HCT116 (cell line): ENCODE data around the gene PAK6. TPM values are rescaled to one million over a fixed set of nuclear protein-coding genes. Genes with fewer than 3 reads are reported as not detected.

Source experiments
- ATAC-seq: fragments of 200-7000 bp; cut with Tn5 transposase; 2 replicates; pipeline ENCODE4 v1.9.1; 2020; ENCODE audit warnings: mild to moderate bottlenecking, moderate library complexity
- BruUV-seq: library from RNA; stranded (reverse); fragments of 400-500 nt; replicated peaks from 2 replicates; lab custom pipeline; 2021; lab: Mats Ljungman, UMichigan
- CTCF ChIA-PET: fragments of 300-600 bp; sonication (Branson Sonifier 250); formaldehyde crosslinking; loops from one replicate; lab custom pipeline; 2021; ENCODE audit warnings: antibody characterized with exemption; lab: Charles Lee
- POLR2A ChIA-PET: fragments of 300-600, 350-600 bp; sonication (Branson Sonifier 250); formaldehyde crosslinking; loops from one replicate; lab custom pipeline; 2021; ENCODE audit warnings: antibody characterized with exemption; lab: Charles Lee
- RAD21 ChIA-PET, 2 experiments: fragments of 300-600 bp; sonication (Branson Sonifier 250); formaldehyde crosslinking; loops; one replicate each; lab custom pipeline; 2023; ENCODE audit warnings: low total read pairs in 2 of 2; ENCODE audit not compliant: uncharacterized antibody in 2 of 2, unreplicated experiment in 2 of 2, low non-redundant PET in 1 of 2; lab: Charles Lee
- DNase-seq: peaks from one replicate; pipeline ENCODE4 v3.0.0-alpha.2; 2010; ENCODE audit warnings: low read depth, low spot score
- H2AFZ ChIP-seq: fragments of 200-600 bp; shearing (Covaris generic), sonication (generic); 2 replicates; pipeline ENCODE4 v1.6.1; 2017; ENCODE audit warnings: low read depth, mixed run types, mixed read lengths, antibody characterized with exemption, low read length; ENCODE audit not compliant: poor library complexity, severe bottlenecking
- H3K27ac ChIP-seq: 2 replicates; pipeline ENCODE4 v1.5.1; 2012; ENCODE audit warnings: low read depth, low read length
- H3K27me3 ChIP-seq: fragments of 200-600 bp; sonication (generic); 2 replicates; pipeline ENCODE4 v1.6.1; 2016; ENCODE audit warnings: mixed run types, low read length, mixed read lengths; ENCODE audit not compliant: insufficient read depth
- H3K36me3 ChIP-seq, 2 experiments: fragments of 200-500 bp in 1 of 2; fragments of 200-600 bp in 1 of 2; sonication (Bioruptor generic) in 1 of 2; sonication (generic) in 1 of 2; 2 replicates each; pipeline versions ENCODE4 v1.5.1 to v1.6.1; 2014 to 2016; ENCODE audit warnings: low read length in 2 of 2, inconsistent platforms in 1 of 2, mixed read lengths in 1 of 2, mixed run types in 1 of 2; ENCODE audit not compliant: insufficient read depth in 2 of 2, control insufficient read depth in 1 of 2
- H3K4me1 ChIP-seq, 2 experiments: fragments of 200-600 bp in 1 of 2; sonication (generic) in 1 of 2; 2 replicates each; pipeline versions ENCODE4 v1.5.1 to v1.6.1; 2012 to 2017; ENCODE audit warnings: low read length in 2 of 2, inconsistent platforms in 1 of 2, mild to moderate bottlenecking in 1 of 2, mixed read lengths in 1 of 2, mixed run types in 1 of 2, moderate library complexity in 1 of 2; ENCODE audit not compliant: insufficient read depth in 2 of 2, control insufficient read depth in 1 of 2
- H3K4me2 ChIP-seq: fragments of 200-600 bp; sonication (generic); 2 replicates; pipeline ENCODE4 v1.6.1; 2017; ENCODE audit warnings: mixed run types, low read length, mixed read lengths
- H3K4me3 ChIP-seq, 2 experiments: fragments of 200-600 bp in 1 of 2; sonication (generic) in 1 of 2; replicated peaks in 1 of 2; 2 replicates each; pipeline ENCODE4 v1.5.1; 2011 to 2016; ENCODE audit warnings: low read length in 2 of 2, control low read depth in 1 of 2, low read depth in 1 of 2, mild to moderate bottlenecking in 1 of 2, mixed read lengths in 1 of 2, mixed run types in 1 of 2
- H3K79me2 ChIP-seq: fragments of 200-600 bp; sonication (generic); 2 replicates; pipeline ENCODE4 v1.6.1; 2017; ENCODE audit warnings: mild to moderate bottlenecking, mixed run types, low read length, moderate library complexity, mixed read lengths; ENCODE audit not compliant: insufficient read depth
- H3K9ac ChIP-seq: fragments of 200-600 bp; sonication (generic); 2 replicates; pipeline ENCODE4 v1.6.1; 2016; ENCODE audit warnings: low read length, mixed read lengths
- H3K9me2 ChIP-seq: fragments of 200-600 bp; sonication (generic), shearing (Covaris generic); 2 replicates; pipeline ENCODE4 v1.6.1; 2017; ENCODE audit warnings: mixed run types, mild to moderate bottlenecking, moderate library complexity; ENCODE audit not compliant: insufficient read depth
- H3K9me3 ChIP-seq, 2 experiments: fragments of 200-500 bp in 1 of 2; fragments of 200-600 bp in 1 of 2; sonication (Bioruptor generic) in 1 of 2; sonication (generic) in 1 of 2; 2 replicates each; pipeline ENCODE4 v1.6.1; 2014 to 2017; ENCODE audit warnings: low read length in 2 of 2, mixed read lengths in 2 of 2, inconsistent platforms in 1 of 2, low read depth in 1 of 2, mild to moderate bottlenecking in 1 of 2, mixed run types in 1 of 2, moderate library complexity in 1 of 2; ENCODE audit not compliant: control insufficient read depth in 1 of 2, insufficient read depth in 1 of 2
- H4K20me1 ChIP-seq: fragments of 200-600 bp; sonication (generic), shearing (Covaris generic); 2 replicates; pipeline ENCODE4 v1.6.1; 2017; ENCODE audit warnings: mixed run types, mild to moderate bottlenecking, moderate library complexity; ENCODE audit not compliant: insufficient read depth
- CTCF ChIP-seq, 3 experiments: fragments of 200-600 bp in 1 of 3; sonication (generic) in 1 of 3; IDR thresholded peaks in 2 of 3; conservative IDR thresholded peaks in 1 of 3; 2 replicates each; pipeline ENCODE4 v1.5.1; 2012 to 2017; ENCODE audit warnings: low read depth in 2 of 3, low read length in 2 of 3, antibody characterized with exemption in 1 of 3, borderline replicate concordance in 1 of 3, control low read depth in 1 of 3, mild to moderate bottlenecking in 1 of 3, mixed read lengths in 1 of 3, mixed run types in 1 of 3, moderate library complexity in 1 of 3; ENCODE audit not compliant: insufficient read depth in 1 of 3
- EZH2 ChIP-seq: fragments of 200-600 bp; sonication (generic); IDR thresholded peaks from 2 replicates; pipeline ENCODE4 v1.6.1; 2017; ENCODE audit warnings: antibody characterized with exemption, mixed run types
- EZH2phosphoT487 ChIP-seq: fragments of 200-600 bp; IDR thresholded peaks from 2 replicates; pipeline ENCODE4 v1.6.1; 2018; ENCODE audit warnings: antibody characterized with exemption, borderline replicate concordance
- JUND ChIP-seq: IDR thresholded peaks from 2 replicates; pipeline ENCODE4 v1.6.1; 2012
- MAX ChIP-seq: IDR thresholded peaks from 2 replicates; pipeline ENCODE4 v1.6.1; 2012
- POLR2A ChIP-seq: IDR thresholded peaks from 2 replicates; pipeline ENCODE4 v1.7.0; 2011; ENCODE audit warnings: borderline replicate concordance; ENCODE audit not compliant: insufficient read depth, insufficient read length; ENCODE audit errors: extremely low read depth
- POLR2AphosphoS5 ChIP-seq: IDR thresholded peaks from 2 replicates; pipeline ENCODE4 v1.6.1; 2011; ENCODE audit warnings: mild to moderate bottlenecking, low read depth, low read length, moderate library complexity
- RAD21 ChIP-seq: IDR thresholded peaks from 2 replicates; pipeline ENCODE4 v1.6.1; 2012; ENCODE audit warnings: low read depth, mild to moderate bottlenecking
- REST ChIP-seq: IDR thresholded peaks from 2 replicates; pipeline ENCODE4 v1.6.1; 2012; ENCODE audit warnings: low read depth
- SRF ChIP-seq: IDR thresholded peaks from 2 replicates; pipeline ENCODE4 v1.6.1; 2012; ENCODE audit warnings: low read depth
- ZFX ChIP-seq: fragments of 450-650 bp; IDR thresholded peaks from 2 replicates; pipeline ENCODE4 v1.6.1; 2017
- ZNF274 ChIP-seq: fragments of 200-500 bp; sonication (Bioruptor generic); IDR thresholded peaks from 2 replicates; pipeline ENCODE4 v1.6.1; 2014; ENCODE audit warnings: mild to moderate bottlenecking, low read depth, low read length, inconsistent platforms
- intact Hi-C: fragments of 100-400 bp; cut with micrococcal nuclease; formaldehyde crosslinking; loops from 2 replicates; pipeline ENCODE4 v1.10.0; 2022
- total RNA-seq: library from RNA; stranded (reverse); gene quantifications from one replicate; pipeline ENCODE4 v1.2.1, GENCODE V29; 2021; ENCODE audit not compliant: unreplicated experiment

Gene PAK6
- total RNA-seq, 1 experiment from 2014 or later = 19.9 TPM

- H3K9ac ChIP-seq = no peak overlapping the region
- H2AFZ ChIP-seq = no peak overlapping the region
- CTCF ChIA-PET = interaction anchor here (2.3 kb wide), 1 partner anchor 12 kb away, joined by 8 read pairs; no protein-coding TSS in a partner anchor
- no TSS peak for BruUV-seq
- no peaks in the 10 kb centered on the region for H3K27me3 ChIP-seq
- no peak overlapping the region for H3K4me2 ChIP-seq
- H3K4me3 ChIP-seq = no peak overlapping the region
- ATAC-seq (no peak), DNase-seq (no peak)
- H3K27ac ChIP-seq = no peak overlapping the region
- intact Hi-C loops = no loop called here
- H3K79me2 ChIP-seq = no peaks in the 10 kb centered on the region
- POLR2A ChIA-PET = no interaction called here
- RAD21 ChIA-PET = no interaction called here
- H3K4me1 ChIP-seq = peaks cover 17 to 34% of the 10 kb centered on the region in 2 experiments
- H3K9me2 ChIP-seq = no peaks in the 10 kb centered on the region
- no peaks in the 10 kb centered on the region for H3K9me3 ChIP-seq
- TF ChIP-seq REST (no peak), RAD21 (no peak), POLR2A (no peak), MAX (no peak), POLR2AphosphoS5 (no peak), JUND (no peak), ZFX (no peak), CTCF (IDR thresholded peaks at IDR 0.05 in 2 of 3, conservative IDR thresholded peaks at IDR 0.05 in 1 of 3; ENCODE audit: borderline replicate concordance in 1 of 3, insufficient read depth in 1 of 3, low read depth in 2 of 3, low read length in 2 of 3) (no peak), EZH2phosphoT487 (no peak), SRF (no peak), EZH2 (no peak), ZNF274 (no peak)
- H3K36me3 ChIP-seq = peaks cover 0 to 3% of the 10 kb centered on the region in 2 experiments; a peak in 1 of 4 replicates
- no peaks in the 10 kb centered on the region for H4K20me1 ChIP-seq
Measured at GRCh38 chr15:40263024-40263754, 24.3 kb downstream of the PAK6 start.
